ENCODE data around the gene TMA7.

DNA sequence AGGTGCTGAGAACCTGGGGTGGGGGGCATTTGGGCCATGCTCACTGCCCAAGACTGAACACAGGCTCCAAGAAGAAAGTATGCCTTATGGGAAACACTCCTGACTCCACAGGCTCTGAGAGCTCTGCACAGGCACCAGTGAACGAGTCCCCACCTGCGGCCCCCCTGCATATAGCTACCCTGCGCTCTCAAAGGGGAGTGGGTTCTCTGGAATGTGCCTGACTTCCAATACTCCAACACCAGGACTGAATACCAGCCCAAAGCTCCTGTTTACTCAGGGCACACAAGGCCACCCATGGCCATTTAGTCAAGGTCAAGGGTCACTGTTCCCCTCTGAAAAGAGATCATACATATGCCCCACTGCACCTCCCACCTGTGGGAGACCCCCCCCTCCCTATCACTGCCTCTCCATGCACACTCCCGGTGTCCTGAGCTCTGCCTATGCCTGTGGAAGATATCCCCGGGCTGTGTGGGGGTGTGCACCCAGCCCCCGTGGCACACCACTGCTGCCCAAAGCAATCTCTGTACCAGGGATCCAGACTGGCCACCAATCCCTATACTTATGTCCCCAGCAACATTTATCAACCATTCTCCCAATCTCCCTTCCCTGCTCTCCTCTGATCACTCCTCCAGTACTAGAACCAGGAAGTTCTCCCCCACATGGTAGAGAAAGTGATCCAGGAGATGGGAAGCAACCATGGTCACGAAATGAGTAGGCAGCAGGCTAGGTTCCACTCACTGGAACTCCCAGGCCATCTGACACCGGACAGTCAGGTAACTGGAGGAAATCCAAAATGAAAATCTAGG lies 8.6 kb upstream of the TMA7 start:
- no peak for TF ChIP-seq EZH2phosphoT487 (IDR thresholded peaks at IDR 0.05; ENCODE audit: borderline replicate concordance)
- TF ChIP-seq, protein P1, sequence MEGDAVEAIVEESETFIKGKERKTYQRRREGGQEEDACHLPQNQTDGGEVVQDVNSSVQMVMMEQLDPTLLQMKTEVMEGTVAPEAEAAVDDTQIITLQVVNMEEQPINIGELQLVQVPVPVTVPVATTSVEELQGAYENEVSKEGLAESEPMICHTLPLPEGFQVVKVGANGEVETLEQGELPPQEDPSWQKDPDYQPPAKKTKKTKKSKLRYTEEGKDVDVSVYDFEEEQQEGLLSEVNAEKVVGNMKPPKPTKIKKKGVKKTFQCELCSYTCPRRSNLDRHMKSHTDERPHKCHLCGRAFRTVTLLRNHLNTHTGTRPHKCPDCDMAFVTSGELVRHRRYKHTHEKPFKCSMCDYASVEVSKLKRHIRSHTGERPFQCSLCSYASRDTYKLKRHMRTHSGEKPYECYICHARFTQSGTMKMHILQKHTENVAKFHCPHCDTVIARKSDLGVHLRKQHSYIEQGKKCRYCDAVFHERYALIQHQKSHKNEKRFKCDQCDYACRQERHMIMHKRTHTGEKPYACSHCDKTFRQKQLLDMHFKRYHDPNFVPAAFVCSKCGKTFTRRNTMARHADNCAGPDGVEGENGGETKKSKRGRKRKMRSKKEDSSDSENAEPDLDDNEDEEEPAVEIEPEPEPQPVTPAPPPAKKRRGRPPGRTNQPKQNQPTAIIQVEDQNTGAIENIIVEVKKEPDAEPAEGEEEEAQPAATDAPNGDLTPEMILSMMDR (conservative IDR thresholded peaks at IDR 0.05; ENCODE audit: low read length): no peak
